Measurements from ENCODE around the gene PARK7.

PARK7 gene

DNA sequence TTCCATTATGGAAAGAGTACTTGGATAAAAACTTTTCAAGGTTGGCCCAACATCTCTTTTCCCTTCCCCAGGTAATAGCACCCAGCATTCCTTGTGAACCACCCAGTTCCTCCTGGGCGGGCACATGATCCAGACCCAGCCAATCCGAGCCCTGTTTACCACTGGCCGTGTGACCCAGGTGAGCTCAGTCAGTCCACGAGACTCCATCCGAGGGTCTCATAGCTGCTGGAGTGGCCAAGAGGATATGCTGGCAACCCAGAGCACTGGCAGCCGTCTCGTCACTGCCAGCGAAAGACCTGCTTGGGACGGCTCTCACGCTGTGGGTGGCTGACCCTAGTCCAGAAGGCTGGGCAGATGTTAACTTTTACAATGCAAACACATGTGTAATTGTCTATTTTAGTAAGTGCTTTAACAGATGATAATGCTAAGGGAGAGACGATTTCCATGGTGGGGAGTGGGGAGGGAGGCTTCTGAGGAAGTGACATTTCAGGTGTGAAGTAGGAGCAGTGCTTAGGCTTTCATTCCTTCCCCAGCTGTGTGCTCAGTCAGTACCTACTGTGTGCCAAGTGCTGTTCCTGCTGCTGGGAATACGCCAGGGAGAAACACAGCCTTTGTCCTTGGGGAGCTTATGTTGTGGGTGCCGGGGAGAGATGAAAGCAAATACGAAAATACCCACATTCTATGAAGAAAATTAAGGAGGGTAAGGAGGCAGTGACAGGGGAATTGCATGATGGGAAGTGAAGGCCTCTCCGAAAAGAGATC lies 24.5 kb downstream of the PARK7 start:
- TF ChIP-seq POLR2AphosphoS5 (IDR thresholded peaks at IDR 0.05; ENCODE audit: low read depth, low read length) (no peak), TAF1 (IDR thresholded peaks at IDR 0.05; ENCODE audit: borderline replicate concordance, insufficient read depth, low read length) (no peak), FOXP2 (optimal IDR thresholded peaks at IDR 0.05; ENCODE audit: borderline replicate concordance, extremely low read depth, extremely low read length, insufficient read depth) (no peak), SIN3A (IDR thresholded peaks at IDR 0.05; ENCODE audit: borderline replicate concordance, insufficient read depth, low read length) (no peak)
- TF ChIP-seq, protein P1, sequence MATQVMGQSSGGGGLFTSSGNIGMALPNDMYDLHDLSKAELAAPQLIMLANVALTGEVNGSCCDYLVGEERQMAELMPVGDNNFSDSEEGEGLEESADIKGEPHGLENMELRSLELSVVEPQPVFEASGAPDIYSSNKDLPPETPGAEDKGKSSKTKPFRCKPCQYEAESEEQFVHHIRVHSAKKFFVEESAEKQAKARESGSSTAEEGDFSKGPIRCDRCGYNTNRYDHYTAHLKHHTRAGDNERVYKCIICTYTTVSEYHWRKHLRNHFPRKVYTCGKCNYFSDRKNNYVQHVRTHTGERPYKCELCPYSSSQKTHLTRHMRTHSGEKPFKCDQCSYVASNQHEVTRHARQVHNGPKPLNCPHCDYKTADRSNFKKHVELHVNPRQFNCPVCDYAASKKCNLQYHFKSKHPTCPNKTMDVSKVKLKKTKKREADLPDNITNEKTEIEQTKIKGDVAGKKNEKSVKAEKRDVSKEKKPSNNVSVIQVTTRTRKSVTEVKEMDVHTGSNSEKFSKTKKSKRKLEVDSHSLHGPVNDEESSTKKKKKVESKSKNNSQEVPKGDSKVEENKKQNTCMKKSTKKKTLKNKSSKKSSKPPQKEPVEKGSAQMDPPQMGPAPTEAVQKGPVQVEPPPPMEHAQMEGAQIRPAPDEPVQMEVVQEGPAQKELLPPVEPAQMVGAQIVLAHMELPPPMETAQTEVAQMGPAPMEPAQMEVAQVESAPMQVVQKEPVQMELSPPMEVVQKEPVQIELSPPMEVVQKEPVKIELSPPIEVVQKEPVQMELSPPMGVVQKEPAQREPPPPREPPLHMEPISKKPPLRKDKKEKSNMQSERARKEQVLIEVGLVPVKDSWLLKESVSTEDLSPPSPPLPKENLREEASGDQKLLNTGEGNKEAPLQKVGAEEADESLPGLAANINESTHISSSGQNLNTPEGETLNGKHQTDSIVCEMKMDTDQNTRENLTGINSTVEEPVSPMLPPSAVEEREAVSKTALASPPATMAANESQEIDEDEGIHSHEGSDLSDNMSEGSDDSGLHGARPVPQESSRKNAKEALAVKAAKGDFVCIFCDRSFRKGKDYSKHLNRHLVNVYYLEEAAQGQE (IDR thresholded peaks at IDR 0.05; ENCODE audit: insufficient read depth in 1 of 2, low read depth in 2 of 2, low read length in 2 of 2) = no peak

DNA sequence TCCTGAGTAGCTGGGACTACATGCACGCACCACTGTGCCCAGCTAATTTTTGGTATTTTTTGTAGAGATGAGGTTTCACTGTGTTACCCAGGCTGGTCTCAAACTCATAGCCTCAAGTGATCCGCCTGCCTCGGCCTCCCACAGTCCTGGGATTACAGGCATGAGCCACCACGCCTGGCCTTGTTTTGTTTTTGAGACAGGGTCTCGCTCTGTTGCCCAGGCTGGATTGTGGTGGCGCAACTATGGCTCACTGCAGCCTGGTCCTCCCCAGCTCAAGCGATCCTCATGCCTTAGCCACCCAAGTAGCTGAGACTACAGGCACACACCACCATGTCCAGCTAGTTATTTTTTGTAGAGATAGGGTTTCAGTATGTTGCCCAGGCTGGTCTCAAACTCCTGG lies 26.0 kb downstream of the PARK7 start:
- TF ChIP-seq, protein P1 (IDR thresholded peaks at IDR 0.05; ENCODE audit: insufficient read depth in 1 of 2, low read depth in 2 of 2, low read length in 2 of 2) = no peak
- TF ChIP-seq FOXP2 (optimal IDR thresholded peaks at IDR 0.05; ENCODE audit: borderline replicate concordance, extremely low read depth, extremely low read length, insufficient read depth) (no peak), SIN3A (IDR thresholded peaks at IDR 0.05; ENCODE audit: borderline replicate concordance, insufficient read depth, low read length) (no peak), TAF1 (IDR thresholded peaks at IDR 0.05; ENCODE audit: borderline replicate concordance, insufficient read depth, low read length) (no peak), POLR2AphosphoS5 (IDR thresholded peaks at IDR 0.05; ENCODE audit: low read depth, low read length) (no peak)

DNA sequence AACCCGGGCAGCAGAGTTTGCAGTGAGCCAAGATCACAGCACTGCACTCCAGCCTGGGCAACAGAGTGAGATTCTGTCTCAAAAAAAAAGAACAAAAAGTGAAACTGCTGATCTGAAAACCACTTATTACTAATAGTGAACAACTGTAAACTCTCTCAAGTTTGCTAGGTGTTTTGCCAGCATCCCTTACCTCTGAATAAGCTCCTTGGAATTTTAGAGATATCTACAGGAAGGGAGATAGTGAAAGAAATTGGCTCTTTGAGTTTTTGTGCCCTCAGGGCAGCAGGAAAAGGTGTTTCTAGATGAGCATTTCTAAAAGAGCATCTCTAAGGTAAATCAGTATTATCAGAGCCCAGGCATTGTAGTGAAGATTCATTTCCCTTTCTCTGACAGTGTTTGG lies 27.1 kb downstream of the PARK7 start:
- no peak for TF ChIP-seq POLR2AphosphoS5 (IDR thresholded peaks at IDR 0.05; ENCODE audit: low read depth, low read length)
- TF ChIP-seq FOXP2 (optimal IDR thresholded peaks at IDR 0.05; ENCODE audit: borderline replicate concordance, extremely low read depth, extremely low read length, insufficient read depth) = no peak
- no peak for TF ChIP-seq TAF1 (IDR thresholded peaks at IDR 0.05; ENCODE audit: borderline replicate concordance, insufficient read depth, low read length)
- TF ChIP-seq SIN3A (IDR thresholded peaks at IDR 0.05; ENCODE audit: borderline replicate concordance, insufficient read depth, low read length) = no peak
- TF ChIP-seq, protein P1 (IDR thresholded peaks at IDR 0.05; ENCODE audit: insufficient read depth in 1 of 2, low read depth in 2 of 2, low read length in 2 of 2) = no peak

DNA sequence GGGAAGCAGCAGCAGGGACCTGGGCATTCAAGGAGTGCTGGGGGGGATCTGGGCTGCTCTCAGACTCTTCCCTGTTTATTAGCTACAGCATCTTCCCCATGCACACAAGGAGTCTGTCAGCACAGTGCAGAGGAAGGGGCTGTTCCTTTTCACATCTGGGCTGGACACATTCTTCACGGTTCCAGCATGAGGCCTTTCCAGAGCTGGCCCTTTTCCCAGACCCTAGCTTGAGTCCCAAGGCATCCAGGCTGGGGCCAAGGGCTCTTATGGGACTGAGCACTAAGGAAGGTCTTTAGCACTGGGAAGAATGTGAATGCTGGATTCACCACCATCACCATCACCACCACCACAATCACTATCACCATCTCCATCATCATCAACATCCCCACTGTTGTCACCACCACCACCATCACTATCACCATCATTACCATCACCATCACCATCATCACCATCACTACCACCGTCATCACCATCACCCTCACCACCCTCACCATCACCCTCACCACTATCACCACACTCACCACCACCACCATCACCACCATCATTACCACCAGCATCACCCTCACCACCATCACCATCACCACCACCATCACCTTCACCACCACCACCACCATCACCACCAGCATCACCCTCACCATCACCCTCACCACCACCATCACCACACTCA lies 28.4 kb downstream of the PARK7 start:
- TF ChIP-seq FOXP2 (optimal IDR thresholded peaks at IDR 0.05; ENCODE audit: borderline replicate concordance, extremely low read depth, extremely low read length, insufficient read depth) (no peak), TAF1 (IDR thresholded peaks at IDR 0.05; ENCODE audit: borderline replicate concordance, insufficient read depth, low read length) (no peak), SIN3A (IDR thresholded peaks at IDR 0.05; ENCODE audit: borderline replicate concordance, insufficient read depth, low read length) (no peak), POLR2AphosphoS5 (IDR thresholded peaks at IDR 0.05; ENCODE audit: low read depth, low read length) (no peak)
- TF ChIP-seq, protein P1 (IDR thresholded peaks at IDR 0.05; ENCODE audit: insufficient read depth in 1 of 2, low read depth in 2 of 2, low read length in 2 of 2) = no peak

Data from PFSK-1 (cell line).